ENCODE results near the gene CA10.

DNA sequence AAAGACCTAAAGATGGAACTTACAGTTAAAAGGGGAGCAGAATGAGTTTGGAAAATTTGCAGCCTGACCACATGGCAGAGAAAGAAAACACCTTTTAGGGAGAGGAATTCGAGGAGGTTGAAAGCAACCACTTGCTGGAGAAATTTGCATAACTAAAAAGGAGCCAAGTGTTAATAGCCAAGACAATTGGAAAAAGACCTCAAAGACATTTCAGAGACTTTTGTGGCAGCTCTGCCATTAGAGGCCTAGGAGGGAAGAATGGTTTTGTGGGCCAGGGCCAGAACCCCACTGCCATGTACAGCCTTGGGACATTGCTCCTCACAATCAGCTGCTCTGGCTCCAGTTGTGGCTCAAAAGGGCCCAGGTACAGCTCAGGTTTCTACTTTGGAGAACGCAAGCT lies 559.7 kb downstream of the CA10 start:
- TF ChIP-seq EZH2 (IDR thresholded peaks at IDR 0.05; ENCODE audit: borderline replicate concordance, low read depth, low read length, severe bottlenecking) (no peak), JUN (IDR thresholded peaks at IDR 0.05; ENCODE audit: borderline replicate concordance, insufficient read depth, insufficient read length, low read depth) (no peak), POLR2AphosphoS5 (IDR thresholded peaks at IDR 0.05; ENCODE audit: insufficient read depth, low read depth, low read length) (no peak), FOS (IDR thresholded peaks at IDR 0.05; ENCODE audit: borderline replicate concordance, insufficient read depth, low read length) (no peak)
- TF ChIP-seq, protein P1, sequence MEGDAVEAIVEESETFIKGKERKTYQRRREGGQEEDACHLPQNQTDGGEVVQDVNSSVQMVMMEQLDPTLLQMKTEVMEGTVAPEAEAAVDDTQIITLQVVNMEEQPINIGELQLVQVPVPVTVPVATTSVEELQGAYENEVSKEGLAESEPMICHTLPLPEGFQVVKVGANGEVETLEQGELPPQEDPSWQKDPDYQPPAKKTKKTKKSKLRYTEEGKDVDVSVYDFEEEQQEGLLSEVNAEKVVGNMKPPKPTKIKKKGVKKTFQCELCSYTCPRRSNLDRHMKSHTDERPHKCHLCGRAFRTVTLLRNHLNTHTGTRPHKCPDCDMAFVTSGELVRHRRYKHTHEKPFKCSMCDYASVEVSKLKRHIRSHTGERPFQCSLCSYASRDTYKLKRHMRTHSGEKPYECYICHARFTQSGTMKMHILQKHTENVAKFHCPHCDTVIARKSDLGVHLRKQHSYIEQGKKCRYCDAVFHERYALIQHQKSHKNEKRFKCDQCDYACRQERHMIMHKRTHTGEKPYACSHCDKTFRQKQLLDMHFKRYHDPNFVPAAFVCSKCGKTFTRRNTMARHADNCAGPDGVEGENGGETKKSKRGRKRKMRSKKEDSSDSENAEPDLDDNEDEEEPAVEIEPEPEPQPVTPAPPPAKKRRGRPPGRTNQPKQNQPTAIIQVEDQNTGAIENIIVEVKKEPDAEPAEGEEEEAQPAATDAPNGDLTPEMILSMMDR (IDR thresholded peaks at IDR 0.05; ENCODE audit: extremely low read depth in 1 of 2, insufficient read depth in 1 of 2, low read depth in 1 of 2, low read length in 2 of 2) = no peak
